Measurements from ENCODE around the gene NT5DC4. TPM values are rescaled to one million over a fixed set of nuclear protein-coding genes. Genes with fewer than 3 reads are reported as not detected.
"Not testable (repeated sequence)": the region's sequence is repeated elsewhere in the genome, so short reads cannot be mapped to it uniquely, and the experiment has no call there.

NT5DC4 gene
- total RNA-seq, 1 donor from 2014 or later: not detected

DNA sequence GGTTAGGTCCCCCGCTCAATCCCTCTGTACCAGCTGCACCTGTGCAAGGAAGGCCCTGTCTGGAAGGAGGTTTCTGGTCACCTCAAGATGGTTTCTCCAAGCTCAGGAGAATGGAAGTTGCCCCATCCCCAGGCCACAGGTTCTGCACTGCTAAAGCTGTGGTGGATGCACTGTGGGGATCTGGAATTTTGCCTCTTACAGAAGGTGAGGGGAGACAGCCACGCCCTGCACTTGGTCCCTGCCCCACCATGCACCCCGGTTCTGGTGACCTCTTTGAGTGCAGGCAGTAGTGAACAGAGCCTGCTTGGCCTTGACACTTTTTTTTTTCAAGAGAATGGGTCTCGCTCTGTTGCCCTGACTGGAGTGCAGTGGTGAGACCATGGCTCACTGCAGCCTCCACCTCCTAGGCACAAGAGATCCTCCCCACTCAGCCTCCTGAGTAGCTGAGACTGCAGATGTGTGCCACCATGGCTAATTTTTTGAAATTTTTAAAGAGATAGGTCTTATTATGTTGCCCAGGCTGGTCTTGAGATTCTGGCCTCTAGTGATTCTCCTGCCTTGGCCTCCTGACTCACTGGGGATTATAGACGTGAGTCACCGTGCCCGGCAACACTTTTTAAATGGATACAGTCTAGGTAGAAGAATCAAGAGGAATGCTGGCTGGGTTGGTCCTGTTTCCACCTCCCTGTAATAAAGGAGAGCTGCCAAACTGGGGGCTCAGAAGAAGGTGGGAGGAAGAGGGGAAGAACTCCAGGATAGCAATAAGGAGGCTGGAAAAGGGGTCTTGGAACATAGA is 5.8 kb upstream of the NT5DC4 start:
- Mint-ChIP-seq H3K36me3 (ENCODE audit: low read depth, unreplicated experiment) (peaks cover 4% of the 10 kb centered on the region), H3K4me1 (ENCODE audit: unreplicated experiment) (peaks cover 10% of the 10 kb centered on the region), H3K4me3 (ENCODE audit: unreplicated experiment) (no peak overlapping the region), H3K27ac (ENCODE audit: unreplicated experiment) (no peak overlapping the region), H3K9me3 (ENCODE audit: unreplicated experiment) (peaks cover 3% of the 10 kb centered on the region), H3K27me3 (ENCODE audit: unreplicated experiment) (peaks cover 9% of the 10 kb centered on the region)
- TF ChIP-seq, protein P1, sequence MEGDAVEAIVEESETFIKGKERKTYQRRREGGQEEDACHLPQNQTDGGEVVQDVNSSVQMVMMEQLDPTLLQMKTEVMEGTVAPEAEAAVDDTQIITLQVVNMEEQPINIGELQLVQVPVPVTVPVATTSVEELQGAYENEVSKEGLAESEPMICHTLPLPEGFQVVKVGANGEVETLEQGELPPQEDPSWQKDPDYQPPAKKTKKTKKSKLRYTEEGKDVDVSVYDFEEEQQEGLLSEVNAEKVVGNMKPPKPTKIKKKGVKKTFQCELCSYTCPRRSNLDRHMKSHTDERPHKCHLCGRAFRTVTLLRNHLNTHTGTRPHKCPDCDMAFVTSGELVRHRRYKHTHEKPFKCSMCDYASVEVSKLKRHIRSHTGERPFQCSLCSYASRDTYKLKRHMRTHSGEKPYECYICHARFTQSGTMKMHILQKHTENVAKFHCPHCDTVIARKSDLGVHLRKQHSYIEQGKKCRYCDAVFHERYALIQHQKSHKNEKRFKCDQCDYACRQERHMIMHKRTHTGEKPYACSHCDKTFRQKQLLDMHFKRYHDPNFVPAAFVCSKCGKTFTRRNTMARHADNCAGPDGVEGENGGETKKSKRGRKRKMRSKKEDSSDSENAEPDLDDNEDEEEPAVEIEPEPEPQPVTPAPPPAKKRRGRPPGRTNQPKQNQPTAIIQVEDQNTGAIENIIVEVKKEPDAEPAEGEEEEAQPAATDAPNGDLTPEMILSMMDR (IDR thresholded peaks at IDR 0.05; ENCODE audit: unreplicated experiment): no peak
- DNase-seq (ENCODE audit: low spot score): no peak

DNA sequence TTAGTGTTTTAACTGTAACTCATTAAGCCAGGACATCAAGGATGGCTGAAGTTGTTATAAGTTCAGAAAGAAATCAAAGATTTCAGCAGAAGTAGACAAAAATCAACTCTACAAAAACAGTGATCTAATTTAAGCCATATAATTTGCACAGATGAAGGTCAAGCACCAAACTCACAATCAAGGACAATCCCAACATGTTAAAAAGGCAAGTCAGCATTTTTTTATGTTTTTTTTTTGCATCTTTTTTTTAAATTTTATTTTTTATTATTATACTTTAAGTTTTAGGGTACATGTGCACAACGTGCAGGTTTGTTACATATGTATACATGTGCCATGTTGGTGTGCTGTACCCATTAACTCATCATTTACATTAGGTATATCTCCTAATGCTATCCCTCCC is 4.7 kb upstream of the NT5DC4 start:
- H3K9me3 Mint-ChIP-seq (ENCODE audit: unreplicated experiment); H3K27ac Mint-ChIP-seq (ENCODE audit: unreplicated experiment); H3K4me3 Mint-ChIP-seq (ENCODE audit: unreplicated experiment); DNase-seq (ENCODE audit: low spot score); H3K36me3 Mint-ChIP-seq (ENCODE audit: low read depth, unreplicated experiment); H3K4me1 Mint-ChIP-seq (ENCODE audit: unreplicated experiment); H3K27me3 Mint-ChIP-seq (ENCODE audit: unreplicated experiment): not testable (repeated sequence)

- not testable (repeated sequence) for DNase-seq (ENCODE audit: low spot score); H3K4me3 Mint-ChIP-seq (ENCODE audit: unreplicated experiment); H3K9me3 Mint-ChIP-seq (ENCODE audit: unreplicated experiment); H3K27me3 Mint-ChIP-seq (ENCODE audit: unreplicated experiment); H3K36me3 Mint-ChIP-seq (ENCODE audit: low read depth, unreplicated experiment); H3K27ac Mint-ChIP-seq (ENCODE audit: unreplicated experiment); H3K4me1 Mint-ChIP-seq (ENCODE audit: unreplicated experiment)
Observed at GRCh38 chr2:112716826-112717352, 3.9 kb upstream of the NT5DC4 start.

- Mint-ChIP-seq H3K9me3 (ENCODE audit: unreplicated experiment) (no peaks in the 10 kb centered on the region), H3K36me3 (ENCODE audit: low read depth, unreplicated experiment) (no peaks in the 10 kb centered on the region), H3K4me1 (ENCODE audit: unreplicated experiment) (no peaks in the 10 kb centered on the region), H3K4me3 (ENCODE audit: unreplicated experiment) (no peak overlapping the region), H3K27ac (ENCODE audit: unreplicated experiment) (no peak overlapping the region), H3K27me3 (ENCODE audit: unreplicated experiment) (peaks cover 4% of the 10 kb centered on the region)
- TF ChIP-seq, protein P1 (IDR thresholded peaks at IDR 0.05; ENCODE audit: unreplicated experiment): no peak
- DNase-seq (ENCODE audit: low spot score): no peak
Observed at GRCh38 chr2:112718863-112719370, 1.9 kb upstream of the NT5DC4 start.

DNA sequence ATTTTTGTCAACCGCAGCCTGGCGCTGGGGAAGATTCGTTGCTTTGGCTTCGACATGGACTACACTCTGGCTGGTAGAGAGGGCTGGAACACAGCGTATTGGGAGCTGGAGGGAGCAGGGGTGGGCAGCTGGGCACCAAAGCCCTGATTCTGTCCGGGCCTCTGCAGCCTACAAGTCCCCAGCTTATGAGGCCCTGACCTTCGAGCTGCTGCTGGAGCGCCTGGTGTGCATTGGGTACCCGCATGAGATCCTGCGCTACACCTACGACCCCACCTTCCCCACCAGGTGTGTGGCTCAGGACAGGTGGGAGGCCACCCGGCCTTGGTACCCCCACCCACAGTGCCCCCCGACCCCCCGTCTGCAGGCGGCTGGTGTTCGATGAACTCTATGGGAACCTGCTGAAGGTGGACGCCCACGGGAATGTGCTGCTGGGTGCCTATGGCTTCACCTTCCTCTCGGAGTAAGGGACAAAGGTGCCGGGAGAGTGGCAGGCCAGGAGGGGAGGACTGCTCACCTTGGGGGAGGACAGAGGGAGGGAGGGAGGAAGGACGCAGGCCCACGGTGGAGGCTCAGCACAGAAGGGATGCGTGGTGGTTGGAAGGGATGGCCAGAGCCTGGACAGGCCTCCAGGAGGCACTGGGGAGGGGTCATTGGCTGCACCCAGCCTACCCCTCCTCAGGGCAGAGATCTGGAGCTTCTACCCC is 1.2 kb downstream of the NT5DC4 start:
- DNase-seq (ENCODE audit: low spot score): no peak
- Mint-ChIP-seq H3K27me3 (ENCODE audit: unreplicated experiment) (peaks cover 5% of the 10 kb centered on the region), H3K27ac (ENCODE audit: unreplicated experiment) (no peak overlapping the region), H3K9me3 (ENCODE audit: unreplicated experiment) (no peaks in the 10 kb centered on the region), H3K4me1 (ENCODE audit: unreplicated experiment) (peaks cover 6% of the 10 kb centered on the region), H3K4me3 (ENCODE audit: unreplicated experiment) (no peak overlapping the region), H3K36me3 (ENCODE audit: low read depth, unreplicated experiment) (no peaks in the 10 kb centered on the region)
- TF ChIP-seq, protein P1 (IDR thresholded peaks at IDR 0.05; ENCODE audit: unreplicated experiment): no peak
